Medulla oblongata (tissue), 1 donor: ENCODE data around the gene UBAP2L.
"Not testable (repeated sequence)": the region's sequence is repeated elsewhere in the genome, so short reads cannot be mapped to it uniquely, and the experiment has no call there.

ENCODE experiments used
- DNase-seq: peaks from one replicate; pipeline ENCODE4 v3.0.0-alpha.2; 2015; ENCODE audit errors: extremely low spot score

The UBAP2L gene

GRCh38 chr1:154198756-154199562 lies 21.8 kb upstream of the UBAP2L start:
- peak; percentile 82 for DNase-seq

- no peak for DNase-seq
Measured at GRCh38 chr1:154199563-154199879, 21.2 kb upstream of the UBAP2L start.

- DNase-seq, result not testable (repeated sequence)
Measured at GRCh38 chr1:154205778-154206177, 15.0 kb upstream of the UBAP2L start.

GRCh38 chr1:154206196-154206595 lies 14.6 kb upstream of the UBAP2L start, which contains the start of gene CFAP141:
TSS of gene CFAP141 (minus strand) at chr1:154206333. CDS start at chr1:154206307, 26 bp downstream.
- no peak for DNase-seq

- no peak for DNase-seq
Measured at GRCh38 chr1:154207262-154207661, 13.5 kb upstream of the UBAP2L start.

GRCh38 chr1:154208677-154209388 lies 11.9 kb upstream of the UBAP2L start:
- DNase-seq, result no peak

- DNase-seq, result no peak
Measured at GRCh38 chr1:154212083-154212482, 8.7 kb upstream of the UBAP2L start.

- DNase-seq, result no peak
Measured at GRCh38 chr1:154213274-154213673, 7.5 kb upstream of the UBAP2L start.

- DNase-seq, result no peak
Measured at GRCh38 chr1:154218545-154218944, 2.2 kb upstream of the UBAP2L start.

GRCh38 chr1:154219541-154219940 lies 1.2 kb upstream of the UBAP2L start:
- DNase-seq, result peak; percentile 54

- peak; percentile 58 for DNase-seq
Measured at GRCh38 chr1:154220970-154221277, 169 bp downstream of the UBAP2L start.

- DNase-seq, result peak; percentile 44
Measured at GRCh38 chr1:154221278-154222001, 685 bp downstream of the UBAP2L start.

GRCh38 chr1:154222518-154222917 lies 1.8 kb downstream of the UBAP2L start:
- DNase-seq, result no peak

- DNase-seq, result no peak
Measured at GRCh38 chr1:154222918-154223317, 2.2 kb downstream of the UBAP2L start.

- DNase-seq, result no peak
Measured at GRCh38 chr1:154223621-154224020, 2.9 kb downstream of the UBAP2L start.

GRCh38 chr1:154225370-154225769 lies 4.6 kb downstream of the UBAP2L start:
- DNase-seq, result no peak

- not testable (repeated sequence) for DNase-seq
Measured at GRCh38 chr1:154231112-154231511, 10.4 kb downstream of the UBAP2L start.

GRCh38 chr1:154233127-154233526 lies 12.4 kb downstream of the UBAP2L start:
- DNase-seq, result not testable (repeated sequence)

- no peak for DNase-seq
Measured at GRCh38 chr1:154236855-154237254, 16.1 kb downstream of the UBAP2L start.

- DNase-seq, result no peak
Measured at GRCh38 chr1:154237435-154237834, 16.7 kb downstream of the UBAP2L start.

- DNase-seq, result no peak
Measured at GRCh38 chr1:154237880-154238506, 17.2 kb downstream of the UBAP2L start.

GRCh38 chr1:154239491-154239890 lies 18.7 kb downstream of the UBAP2L start:
- DNase-seq, result no peak
